NT2/D1 (cell line): ENCODE data around the gene NFASC.

Source experiments
- DNase-seq: peaks from one replicate; pipeline ENCODE4 v3.0.0-alpha.2; 2011; ENCODE audit warnings: low read depth, low spot score
- H3K27me3 ChIP-seq: 2 replicates; pipeline ENCODE4 v1.6.0; 2011; ENCODE audit warnings: mild to moderate bottlenecking; ENCODE audit not compliant: insufficient read length, insufficient read depth
- H3K36me3 ChIP-seq: 2 replicates; pipeline ENCODE4 v1.6.1; 2011; ENCODE audit warnings: mild to moderate bottlenecking, low read length, mixed read lengths; ENCODE audit not compliant: insufficient read depth, insufficient read length
- H3K4me1 ChIP-seq: 2 replicates; pipeline ENCODE4 v1.5.1; 2011; ENCODE audit not compliant: insufficient read depth, insufficient read length
- H3K4me3 ChIP-seq: 2 replicates; pipeline ENCODE4 v1.5.1; 2011; ENCODE audit warnings: low read depth; ENCODE audit not compliant: insufficient read length
- H3K9ac ChIP-seq: 2 replicates; pipeline ENCODE4 v1.6.0; 2011; ENCODE audit warnings: low read depth; ENCODE audit not compliant: insufficient read length
- H3K9me3 ChIP-seq: 2 replicates; pipeline ENCODE4 v1.5.1; 2011; ENCODE audit warnings: mild to moderate bottlenecking, low read length; ENCODE audit not compliant: insufficient read depth
- SUZ12 ChIP-seq: IDR thresholded peaks from 2 replicates; pipeline ENCODE4 v1.6.1; 2011; ENCODE audit not compliant: insufficient read length, insufficient read depth; ENCODE audit errors: extremely low read depth
- YY1 ChIP-seq: IDR thresholded peaks from 2 replicates; pipeline ENCODE4 v1.6.1; 2011; ENCODE audit not compliant: insufficient read length, insufficient read depth
- ZNF274 ChIP-seq: IDR thresholded peaks from 2 replicates; pipeline ENCODE4 v1.6.1; 2011; ENCODE audit warnings: mild to moderate bottlenecking, low read depth, low read length

The NFASC gene

DNA sequence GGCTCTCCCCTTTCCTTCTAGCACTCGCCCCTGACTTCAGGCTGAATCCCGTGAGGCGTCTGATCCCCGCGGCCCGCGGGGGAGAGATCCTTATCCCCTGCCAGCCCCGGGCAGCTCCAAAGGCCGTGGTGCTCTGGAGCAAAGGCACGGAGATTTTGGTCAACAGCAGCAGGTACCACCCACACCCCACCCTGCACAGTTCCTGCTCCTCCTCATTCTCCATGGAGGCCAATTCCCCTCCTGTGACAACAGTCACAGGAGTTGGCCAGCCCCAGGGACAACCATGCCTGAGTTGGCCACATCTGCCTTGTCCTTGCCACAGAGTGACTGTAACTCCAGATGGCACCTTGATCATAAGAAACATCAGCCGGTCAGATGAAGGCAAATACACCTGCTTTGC is 193.6 kb downstream of the NFASC start:
- Histone ChIP-seq H3K27me3 (peaks cover 14% of the 10 kb centered on the region), H3K36me3 (no peaks in the 10 kb centered on the region), H3K9ac (no peak overlapping the region), H3K4me3 (no peak overlapping the region), H3K9me3 (no peaks in the 10 kb centered on the region), H3K4me1 (peaks cover 13% of the 10 kb centered on the region)
- no peak for DNase-seq
- TF ChIP-seq YY1: no peak
- no peak for TF ChIP-seq SUZ12
- TF ChIP-seq ZNF274: no peak

DNA sequence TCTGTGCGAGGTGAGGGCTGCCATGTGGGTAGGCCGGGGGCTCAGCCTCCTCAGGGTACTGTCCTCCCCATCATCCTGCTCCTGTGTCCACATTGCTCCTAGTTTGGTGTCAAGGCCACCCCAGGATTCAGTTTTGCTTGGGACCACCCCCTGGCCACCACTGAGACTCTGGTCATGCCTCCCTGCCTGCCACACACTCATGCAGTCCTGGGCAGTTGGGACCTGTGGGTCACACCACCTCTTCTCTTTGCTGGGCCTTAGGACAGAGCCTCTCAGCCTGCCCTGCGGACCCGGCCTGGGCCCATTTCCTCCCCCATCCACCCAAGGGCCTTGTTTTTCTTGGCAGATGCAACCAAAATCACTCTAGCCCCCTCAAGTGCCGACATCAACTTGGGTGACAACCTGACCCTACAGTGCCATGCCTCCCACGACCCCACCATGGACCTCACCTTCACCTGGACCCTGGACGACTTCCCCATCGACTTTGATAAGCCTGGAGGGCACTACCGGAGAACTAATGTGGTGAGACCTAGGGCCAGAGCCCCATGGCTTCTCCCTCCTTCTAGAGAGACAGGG is 194.2 kb downstream of the NFASC start:
- H3K36me3 ChIP-seq: no peaks in the 10 kb centered on the region
- TF ChIP-seq SUZ12 (no peak), ZNF274 (no peak), YY1 (no peak)
- H3K9me3 ChIP-seq: no peaks in the 10 kb centered on the region
- peaks cover 13% of the 10 kb centered on the region for H3K4me1 ChIP-seq
- peaks cover 10% of the 10 kb centered on the region for H3K27me3 ChIP-seq
- H3K4me3 ChIP-seq: no peak overlapping the region
- DNase-seq: no peak
- H3K9ac ChIP-seq: no peak overlapping the region

DNA sequence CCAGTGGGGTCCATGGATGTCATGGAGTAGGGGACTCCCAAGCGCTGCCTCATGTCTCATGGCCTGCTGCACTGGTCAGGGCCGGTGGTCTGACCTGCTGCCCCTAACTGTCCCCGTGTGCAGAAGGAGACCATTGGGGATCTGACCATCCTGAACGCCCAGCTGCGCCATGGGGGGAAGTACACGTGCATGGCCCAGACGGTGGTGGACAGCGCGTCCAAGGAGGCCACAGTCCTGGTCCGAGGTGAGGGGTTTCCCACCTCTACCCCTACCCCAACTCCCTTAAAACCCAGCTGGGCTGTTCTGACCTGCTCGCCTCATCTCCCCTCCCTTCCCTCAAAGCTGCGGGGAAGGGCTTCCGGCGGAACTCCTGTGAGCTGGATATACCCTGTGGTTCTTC is 195.0 kb downstream of the NFASC start:
- Histone ChIP-seq H3K4me3 (no peak overlapping the region), H3K9ac (no peak overlapping the region), H3K4me1 (peaks cover 13% of the 10 kb centered on the region), H3K36me3 (no peaks in the 10 kb centered on the region), H3K9me3 (no peaks in the 10 kb centered on the region), H3K27me3 (peaks cover 9% of the 10 kb centered on the region)
- no peak for DNase-seq
- no peak for TF ChIP-seq YY1
- no peak for TF ChIP-seq ZNF274
- TF ChIP-seq SUZ12: no peak

DNA sequence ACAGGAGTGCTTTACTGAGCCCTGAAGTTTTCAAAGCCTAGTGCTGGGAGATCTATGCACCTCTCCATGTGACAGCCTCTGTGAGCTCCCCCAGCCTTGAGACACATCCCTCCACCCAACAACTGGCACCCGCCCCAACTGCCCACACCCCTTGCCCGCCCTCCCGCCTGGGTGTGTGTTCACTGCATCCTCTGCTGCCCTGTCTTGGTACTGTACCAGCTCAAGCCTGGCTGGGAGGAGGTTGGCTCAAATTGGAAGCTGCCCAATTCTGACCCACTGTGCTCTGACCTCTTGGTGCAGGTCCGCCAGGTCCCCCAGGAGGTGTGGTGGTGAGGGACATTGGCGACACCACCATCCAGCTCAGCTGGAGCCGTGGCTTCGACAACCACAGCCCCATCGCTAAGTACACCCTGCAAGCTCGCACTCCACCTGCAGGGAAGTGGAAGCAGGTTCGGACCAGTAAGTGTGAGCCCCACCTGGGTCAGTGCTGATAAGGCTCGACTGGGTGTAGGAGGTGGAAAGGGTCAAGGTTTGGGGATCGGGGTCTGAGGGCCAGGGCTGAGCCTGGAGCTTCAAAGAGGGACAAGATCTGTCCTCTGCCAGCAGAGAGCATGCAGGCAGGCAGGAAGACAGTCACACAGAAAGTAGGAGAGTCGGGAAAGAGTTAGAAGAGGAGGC is 195.6 kb downstream of the NFASC start:
- H3K36me3 ChIP-seq: no peaks in the 10 kb centered on the region
- H3K27me3 ChIP-seq: peaks cover 4% of the 10 kb centered on the region
- no peaks in the 10 kb centered on the region for H3K9me3 ChIP-seq
- H3K4me3 ChIP-seq: no peak overlapping the region
- no peak overlapping the region for H3K9ac ChIP-seq
- TF ChIP-seq ZNF274 (no peak), SUZ12 (no peak), YY1 (no peak)
- no peak for DNase-seq
- peaks cover 8% of the 10 kb centered on the region for H3K4me1 ChIP-seq

GRCh38 chr1:205067031-205067430 is 196.4 kb downstream of the NFASC start:
- TF ChIP-seq SUZ12 (no peak), YY1 (no peak), ZNF274 (no peak)
- Histone ChIP-seq H3K4me3 (no peak overlapping the region), H3K9me3 (no peaks in the 10 kb centered on the region), H3K36me3 (no peaks in the 10 kb centered on the region), H3K9ac (no peak overlapping the region), H3K4me1 (peaks cover 2% of the 10 kb centered on the region), H3K27me3 (peaks cover 4% of the 10 kb centered on the region)
- DNase-seq: no peak

- TF ChIP-seq ZNF274 (no peak), SUZ12 (no peak), YY1 (no peak)
- Histone ChIP-seq H3K4me3 (no peak overlapping the region), H3K27me3 (no peaks in the 10 kb centered on the region), H3K4me1 (no peaks in the 10 kb centered on the region), H3K36me3 (no peaks in the 10 kb centered on the region), H3K9ac (no peak overlapping the region), H3K9me3 (no peaks in the 10 kb centered on the region)
- DNase-seq: no peak
Observed at GRCh38 chr1:205068001-205068400, 197.3 kb downstream of the NFASC start.

DNA sequence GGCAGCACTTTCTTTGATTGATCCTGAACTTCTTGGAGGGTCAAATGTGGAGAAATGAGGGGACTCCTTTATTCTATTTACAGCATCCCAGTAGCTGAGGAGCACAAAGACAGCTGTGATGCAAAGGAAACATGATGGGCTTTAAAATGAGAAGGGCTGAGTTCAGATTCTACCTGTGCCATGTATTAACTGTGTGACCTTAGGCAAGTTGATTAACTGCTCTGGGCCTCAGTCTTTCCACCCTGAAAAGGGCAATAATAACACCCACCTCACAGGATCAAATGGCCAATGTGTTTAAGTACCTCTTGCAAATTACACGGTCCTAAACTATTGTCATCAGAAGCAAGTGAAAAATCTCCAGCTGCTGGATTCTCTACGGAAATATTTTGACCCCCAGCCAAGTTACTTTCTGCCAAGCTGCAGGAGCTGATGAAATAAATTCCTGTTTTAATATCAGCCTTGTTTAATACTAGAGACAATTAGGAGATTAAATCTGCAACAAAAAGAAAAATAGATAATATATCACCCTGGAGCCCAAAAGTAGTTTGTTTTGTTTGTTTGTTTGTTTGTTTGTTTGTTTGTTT is 197.9 kb downstream of the NFASC start:
- no peak for TF ChIP-seq SUZ12
- TF ChIP-seq YY1: no peak
- no peak for TF ChIP-seq ZNF274
- H3K36me3 ChIP-seq: no peaks in the 10 kb centered on the region
- DNase-seq: no peak
- H3K4me1 ChIP-seq: no peaks in the 10 kb centered on the region
- H3K27me3 ChIP-seq: no peaks in the 10 kb centered on the region
- no peaks in the 10 kb centered on the region for H3K9me3 ChIP-seq
- H3K9ac ChIP-seq: no peak overlapping the region
- no peak overlapping the region for H3K4me3 ChIP-seq
